Measurements from ENCODE around the gene DNAH12.
"Not testable (repeated sequence)": the region's sequence is repeated elsewhere in the genome, so short reads cannot be mapped to it uniquely, and the experiment has no call there.

DNAH12 gene

GRCh38 chr3:57557085-57557537, 13.0 kb upstream of the DNAH12 start:
- Mint-ChIP-seq H3K4me3 (peak overlapping the region; percentile 97), H3K27me3 (no peaks in the 10 kb centered on the region), H3K9me3 (no peaks in the 10 kb centered on the region), H3K4me1 (ENCODE audit: low read depth) (peaks cover 59% of the 10 kb centered on the region), H3K27ac (peak overlapping the region; percentile 98), H3K36me3 (ENCODE audit: low read depth) (peaks cover 42% of the 10 kb centered on the region)

DNA sequence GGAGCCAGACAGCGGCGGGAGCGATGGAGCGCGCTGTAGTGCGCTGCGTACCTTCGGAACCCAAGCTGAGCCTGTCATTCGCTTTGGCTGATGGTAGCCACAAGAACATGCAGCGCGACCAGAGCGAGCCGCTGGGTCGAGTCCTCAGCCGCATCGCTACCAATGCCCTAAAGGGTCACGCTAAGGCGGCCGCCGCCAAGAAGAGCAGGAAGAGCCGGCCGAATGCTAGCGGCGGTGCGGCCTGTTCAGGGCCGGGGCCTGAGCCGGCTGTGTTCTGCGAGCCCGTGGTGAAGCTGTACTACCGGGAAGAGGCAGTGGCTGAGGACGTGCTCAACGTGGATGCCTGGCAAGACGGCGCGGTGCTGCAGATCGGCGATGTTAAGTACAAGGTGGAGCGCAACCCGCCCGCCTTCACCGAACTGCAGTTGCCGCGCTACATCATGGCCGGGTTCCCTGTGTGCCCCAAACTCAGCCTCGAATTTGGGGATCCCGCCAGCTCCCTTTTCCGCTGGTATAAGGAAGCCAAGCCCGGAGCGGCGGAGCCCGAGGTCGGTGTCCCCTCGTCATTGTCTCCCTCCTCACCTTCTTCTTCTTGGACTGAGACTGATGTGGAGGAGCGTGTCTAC, 12.4 kb upstream of the DNAH12 start:
- Mint-ChIP-seq H3K4me1 (ENCODE audit: low read depth) (peaks cover 54% of the 10 kb centered on the region), H3K27me3 (no peaks in the 10 kb centered on the region), H3K36me3 (ENCODE audit: low read depth) (peaks cover 42% of the 10 kb centered on the region), H3K9me3 (no peaks in the 10 kb centered on the region), H3K4me3 (peak overlapping the region; percentile 97), H3K27ac (peak overlapping the region; percentile 98)

- H3K4me3 Mint-ChIP-seq = peak within 1 kb of the TSS; percentile 97
- no peaks in the 10 kb centered on the region for H3K27me3 Mint-ChIP-seq
- H3K27ac Mint-ChIP-seq = peak within 1 kb of the TSS; percentile 98
- peaks cover 39% of the 10 kb centered on the region for H3K36me3 Mint-ChIP-seq (ENCODE audit: low read depth)
- peaks cover 48% of the 10 kb centered on the region for H3K4me1 Mint-ChIP-seq (ENCODE audit: low read depth)
- no peaks in the 10 kb centered on the region for H3K9me3 Mint-ChIP-seq
Observed at GRCh38 chr3:57555738-57556458, 11.8 kb upstream of the DNAH12 start, which contains the start of gene PDE12. PDE12 (plus strand) TSS chr3:57556274; CDS start chr3:57556380, 106 bp downstream.

DNA sequence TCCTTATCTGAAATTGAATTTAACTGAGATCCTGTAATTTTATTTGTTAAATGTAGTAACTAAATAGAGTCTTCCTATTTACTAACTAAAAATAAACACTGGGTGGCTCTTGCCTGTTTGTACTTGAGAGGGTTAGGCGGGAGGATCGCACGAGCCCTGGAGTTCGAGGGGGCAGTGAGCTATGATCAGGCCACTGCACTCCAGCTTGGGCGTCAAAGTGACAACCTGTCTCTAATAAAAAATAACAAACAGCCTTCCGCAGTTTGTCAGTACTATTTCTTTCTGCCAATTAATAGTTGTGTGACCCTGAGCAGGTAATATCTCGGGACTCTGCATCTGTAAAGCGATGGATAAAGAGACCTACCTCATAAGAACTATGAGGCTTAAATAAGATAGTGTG, 11.2 kb upstream of the DNAH12 start:
- Mint-ChIP-seq H3K4me1 (ENCODE audit: low read depth) (peaks cover 42% of the 10 kb centered on the region), H3K9me3 (no peaks in the 10 kb centered on the region), H3K27me3 (no peaks in the 10 kb centered on the region), H3K4me3 (peak overlapping the region; percentile 97), H3K36me3 (ENCODE audit: low read depth) (peaks cover 33% of the 10 kb centered on the region), H3K27ac (peak overlapping the region; percentile 98)

DNA sequence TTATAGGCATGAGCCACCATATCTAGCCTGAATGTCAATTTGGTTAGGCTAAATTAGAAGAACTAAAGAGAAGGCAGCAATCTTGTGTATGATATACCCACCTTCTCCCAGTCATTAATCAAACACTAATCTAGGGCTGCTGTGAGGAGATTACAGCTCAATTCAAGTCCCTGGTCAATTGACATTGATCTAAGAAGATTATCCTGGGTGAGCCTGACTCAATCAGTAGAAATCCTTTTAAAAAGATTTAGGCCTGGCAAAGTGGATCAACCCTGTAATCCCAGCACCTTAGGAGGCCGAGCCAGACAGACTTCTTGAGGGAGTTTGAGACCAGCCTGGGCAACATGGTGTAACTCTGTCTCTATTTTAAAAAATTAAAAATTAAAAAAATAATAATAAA, 2.5 kb upstream of the DNAH12 start:
- Mint-ChIP-seq H3K36me3 (ENCODE audit: low read depth) (no peaks in the 10 kb centered on the region), H3K27me3 (no peaks in the 10 kb centered on the region), H3K4me1 (ENCODE audit: low read depth) (peaks cover 10% of the 10 kb centered on the region)

DNA sequence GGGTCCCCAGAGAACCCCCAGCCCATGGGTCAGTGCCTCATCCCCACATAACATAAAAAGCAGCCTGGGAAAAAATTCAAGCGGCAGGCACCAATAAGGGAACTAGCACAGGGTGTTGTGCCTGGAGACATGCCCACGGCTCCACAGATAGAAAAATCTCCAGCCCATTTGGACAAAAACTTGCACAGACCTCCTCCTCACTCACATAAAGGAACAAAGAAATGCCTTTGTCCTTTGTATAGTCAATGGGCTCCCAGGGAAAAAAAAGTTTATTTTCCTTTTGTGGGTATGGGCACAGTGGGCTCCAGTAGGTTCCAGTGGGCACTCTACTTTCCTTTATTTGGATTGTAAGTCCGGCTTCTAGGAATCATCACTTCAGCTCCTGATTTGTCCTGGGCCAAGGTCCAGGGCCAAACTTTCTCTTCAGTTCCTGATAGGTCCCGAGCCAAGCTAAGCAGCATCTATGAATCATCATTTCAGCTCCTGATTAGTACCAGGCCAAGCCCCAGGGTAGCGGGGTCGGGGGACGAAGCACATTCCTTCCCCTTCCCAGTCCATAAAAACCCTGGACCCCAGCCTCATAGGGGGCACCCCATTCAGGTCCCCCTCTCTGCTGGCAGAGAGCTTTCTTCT, 1.6 kb upstream of the DNAH12 start:
- H3K27me3 Mint-ChIP-seq = no peaks in the 10 kb centered on the region
- H3K4me1 Mint-ChIP-seq (ENCODE audit: low read depth) = peaks cover 10% of the 10 kb centered on the region
- H3K36me3 Mint-ChIP-seq (ENCODE audit: low read depth) = no peaks in the 10 kb centered on the region
- H3K4me3 Mint-ChIP-seq = no peak overlapping the region
- H3K9me3 Mint-ChIP-seq = no peaks in the 10 kb centered on the region
- no peak overlapping the region for H3K27ac Mint-ChIP-seq

More for the DNA sequence above, 2.5 kb upstream of the DNAH12 start:
- H3K9me3 Mint-ChIP-seq = no peaks in the 10 kb centered on the region
- H3K27ac Mint-ChIP-seq = no peak overlapping the region
- H3K4me3 Mint-ChIP-seq = no peak overlapping the region

- Mint-ChIP-seq H3K4me3 (no peak overlapping the region), H3K27ac (no peak overlapping the region), H3K36me3 (ENCODE audit: low read depth) (no peaks in the 10 kb centered on the region), H3K27me3 (no peaks in the 10 kb centered on the region), H3K9me3 (no peaks in the 10 kb centered on the region), H3K4me1 (ENCODE audit: low read depth) (no peaks in the 10 kb centered on the region)
Observed at GRCh38 chr3:57538465-57538864, 5.7 kb downstream of the DNAH12 start.

- Mint-ChIP-seq H3K27ac (no peak overlapping the region), H3K36me3 (ENCODE audit: low read depth) (no peaks in the 10 kb centered on the region), H3K27me3 (peaks cover 3% of the 10 kb centered on the region), H3K4me1 (ENCODE audit: low read depth) (no peaks in the 10 kb centered on the region), H3K9me3 (no peaks in the 10 kb centered on the region), H3K4me3 (no peak overlapping the region)
Observed at GRCh38 chr3:57530071-57530608, 14.0 kb downstream of the DNAH12 start.

GRCh38 chr3:57518276-57518915, 25.7 kb downstream of the DNAH12 start:
- Mint-ChIP-seq H3K27ac (no peak overlapping the region), H3K27me3 (no peaks in the 10 kb centered on the region), H3K9me3 (no peaks in the 10 kb centered on the region), H3K4me1 (ENCODE audit: low read depth) (no peaks in the 10 kb centered on the region), H3K36me3 (ENCODE audit: low read depth) (no peaks in the 10 kb centered on the region), H3K4me3 (no peak overlapping the region)

GRCh38 chr3:57512166-57512565, 32.0 kb downstream of the DNAH12 start:
- H3K36me3 Mint-ChIP-seq (ENCODE audit: low read depth) = no peaks in the 10 kb centered on the region
- no peaks in the 10 kb centered on the region for H3K27me3 Mint-ChIP-seq
- no peak overlapping the region for H3K27ac Mint-ChIP-seq
- H3K9me3 Mint-ChIP-seq = no peaks in the 10 kb centered on the region
- no peaks in the 10 kb centered on the region for H3K4me1 Mint-ChIP-seq (ENCODE audit: low read depth)
- H3K4me3 Mint-ChIP-seq = no peak overlapping the region

- Mint-ChIP-seq H3K4me3 (no peak overlapping the region), H3K27me3 (no peaks in the 10 kb centered on the region), H3K4me1 (ENCODE audit: low read depth) (no peaks in the 10 kb centered on the region), H3K36me3 (ENCODE audit: low read depth) (no peaks in the 10 kb centered on the region), H3K27ac (no peak overlapping the region), H3K9me3 (no peaks in the 10 kb centered on the region)
Observed at GRCh38 chr3:57505901-57506300, 38.2 kb downstream of the DNAH12 start.

- Mint-ChIP-seq H3K27me3 (no peaks in the 10 kb centered on the region), H3K36me3 (ENCODE audit: low read depth) (no peaks in the 10 kb centered on the region), H3K27ac (no peak overlapping the region), H3K4me1 (ENCODE audit: low read depth) (no peaks in the 10 kb centered on the region), H3K4me3 (no peak overlapping the region), H3K9me3 (no peaks in the 10 kb centered on the region)
Observed at GRCh38 chr3:57500506-57500905, 43.6 kb downstream of the DNAH12 start.

DNA sequence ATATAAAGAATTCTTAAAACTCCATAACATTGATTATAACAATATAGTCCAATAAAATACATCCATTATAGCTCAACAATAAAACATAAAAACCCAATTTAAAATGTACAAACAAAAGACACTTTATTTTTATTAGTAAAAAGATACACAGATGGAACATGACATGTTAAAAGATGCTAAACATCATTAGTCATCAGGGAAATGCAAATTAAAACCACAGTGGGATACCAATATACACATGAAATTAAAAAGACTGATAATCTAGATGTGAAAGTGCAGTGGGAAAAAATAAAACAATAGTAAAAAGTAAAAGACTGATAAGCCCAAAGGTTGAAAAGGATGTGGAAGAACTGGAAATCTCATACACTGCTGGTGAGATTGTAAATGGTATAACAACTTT, 46.2 kb downstream of the DNAH12 start:
- Mint-ChIP-seq H3K9me3 (no peaks in the 10 kb centered on the region), H3K36me3 (ENCODE audit: low read depth) (no peaks in the 10 kb centered on the region), H3K27ac (no peak overlapping the region), H3K4me3 (no peak overlapping the region), H3K4me1 (ENCODE audit: low read depth) (no peaks in the 10 kb centered on the region), H3K27me3 (no peaks in the 10 kb centered on the region)

DNA sequence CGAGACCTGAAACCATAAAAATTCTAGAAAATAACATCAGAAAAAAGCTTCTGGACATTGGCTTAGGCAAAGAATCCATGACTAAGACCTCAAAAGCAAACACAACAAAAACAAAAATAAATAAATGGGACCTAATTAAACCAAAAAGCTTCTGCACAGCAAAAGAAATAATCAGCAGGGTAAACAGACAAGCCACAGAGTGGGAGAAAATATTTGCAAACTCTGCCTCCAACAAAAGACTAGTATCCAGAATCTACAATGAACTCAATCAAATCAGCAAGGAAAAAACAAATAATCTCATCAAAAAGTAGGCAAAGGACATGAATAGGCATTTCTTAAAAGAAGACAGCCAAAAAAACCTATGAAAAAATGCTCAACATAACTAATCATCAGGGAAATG, 59.6 kb downstream of the DNAH12 start:
- H3K9me3 Mint-ChIP-seq = no peaks in the 10 kb centered on the region
- H3K4me1 Mint-ChIP-seq (ENCODE audit: low read depth) = no peaks in the 10 kb centered on the region
- H3K27me3 Mint-ChIP-seq = peaks cover 4% of the 10 kb centered on the region
- H3K4me3 Mint-ChIP-seq = no peak overlapping the region
- H3K36me3 Mint-ChIP-seq (ENCODE audit: low read depth) = no peaks in the 10 kb centered on the region
- no peak overlapping the region for H3K27ac Mint-ChIP-seq

DNA sequence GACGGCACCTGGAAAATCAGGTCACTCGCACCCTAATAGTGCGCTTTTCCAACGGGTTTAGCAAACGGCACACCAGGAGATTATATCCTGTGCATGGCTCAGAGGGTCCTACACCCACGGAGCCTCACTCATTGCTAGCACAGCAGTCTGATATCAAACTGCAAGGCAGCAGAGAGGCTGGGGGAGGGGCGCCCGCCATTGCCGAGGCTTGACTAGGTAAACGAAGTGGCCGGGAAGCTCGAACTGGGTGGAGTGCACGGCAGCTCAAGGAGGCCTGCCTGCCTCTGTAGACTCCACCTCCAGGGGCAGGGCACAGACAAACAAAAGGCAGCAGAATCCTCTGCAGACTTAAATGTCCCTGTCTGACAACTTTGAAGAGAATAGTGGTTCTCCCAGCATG, 67.0 kb downstream of the DNAH12 start:
- not testable (repeated sequence) for H3K27me3 Mint-ChIP-seq; H3K36me3 Mint-ChIP-seq (ENCODE audit: low read depth); H3K4me3 Mint-ChIP-seq; H3K9me3 Mint-ChIP-seq; H3K4me1 Mint-ChIP-seq (ENCODE audit: low read depth); H3K27ac Mint-ChIP-seq

Data from stimulated activated naive CD8-positive, alpha-beta T cell treated with anti-CD3 and anti-CD28 coated beads, Interleukin-15, Interleukin-2, amounts not matched to agents 100 ng/mL and 50 ng/mL, for 24 hours (primary cell).